HG02759 (cell line): ENCODE measurements around the gene BGLAP.
"Not testable (repeated sequence)": the region's sequence is repeated elsewhere in the genome, so short reads cannot be mapped to it uniquely, and the experiment has no call there.

Experiments used
- ATAC-seq: cut with Tn5 transposase; IDR thresholded peaks from one replicate; pipeline ENCODE4 v1.9.1; 2021; ENCODE audit warnings: mild to moderate bottlenecking, moderate library complexity; ENCODE audit not compliant: unreplicated experiment

Gene BGLAP

GRCh38 chr1:156241926-156242325 is at the start of gene BGLAP:
TSS of gene BGLAP (plus strand) at chr1:156242184. CDS start at chr1:156242232, 48 bp downstream.
- no peak for ATAC-seq

- ATAC-seq = no peak
Measured at GRCh38 chr1:156193208-156193487, 48.8 kb upstream of the BGLAP start.

- ATAC-seq = peak; percentile 96
Measured at GRCh38 chr1:156193488-156194299, 48.3 kb upstream of the BGLAP start, which contains the start of gene SLC25A44. TSS of gene SLC25A44 (plus strand) at chr1:156194104. CDS start at chr1:156199848, 5,744 bp downstream.

GRCh38 chr1:156194300-156194652 is 47.7 kb upstream of the BGLAP start:
- no peak for ATAC-seq

- no peak for ATAC-seq
Measured at GRCh38 chr1:156195853-156196252, 46.1 kb upstream of the BGLAP start.

GRCh38 chr1:156196445-156196844 is 45.5 kb upstream of the BGLAP start:
- no peak for ATAC-seq

- ATAC-seq = no peak
Measured at GRCh38 chr1:156198831-156199349, 43.1 kb upstream of the BGLAP start.

- no peak for ATAC-seq
Measured at GRCh38 chr1:156200044-156200443, 41.9 kb upstream of the BGLAP start.

GRCh38 chr1:156203331-156203730 is 38.7 kb upstream of the BGLAP start:
- no peak for ATAC-seq

- no peak for ATAC-seq
Measured at GRCh38 chr1:156204686-156205085, 37.3 kb upstream of the BGLAP start.

- no peak for ATAC-seq
Measured at GRCh38 chr1:156211243-156211642, 30.7 kb upstream of the BGLAP start.

- no peak for ATAC-seq
Measured at GRCh38 chr1:156212130-156212529, 29.9 kb upstream of the BGLAP start.

GRCh38 chr1:156212833-156213643 is 28.9 kb upstream of the BGLAP start, which contains the start of gene PMF1:
TSS of gene PMF1 (plus strand) at chr1:156213007. CDS start at chr1:156213016, 9 bp downstream.
- ATAC-seq = peak; percentile 88

GRCh38 chr1:156213644-156213966 is 28.4 kb upstream of the BGLAP start:
- ATAC-seq = no peak

GRCh38 chr1:156214024-156214748 is 27.8 kb upstream of the BGLAP start:
- no peak for ATAC-seq

GRCh38 chr1:156216361-156217086 is 25.5 kb upstream of the BGLAP start:
- not testable (repeated sequence) for ATAC-seq

- no peak for ATAC-seq
Measured at GRCh38 chr1:156217871-156218270, 24.1 kb upstream of the BGLAP start.

- ATAC-seq = no peak
Measured at GRCh38 chr1:156220226-156220625, 21.8 kb upstream of the BGLAP start.

- ATAC-seq = no peak
Measured at GRCh38 chr1:156221986-156222692, 19.8 kb upstream of the BGLAP start.

- ATAC-seq = no peak
Measured at GRCh38 chr1:156225677-156226014, 16.3 kb upstream of the BGLAP start.
